OCI-M2 (cell line): ENCODE measurements around the gene NCF2.
"Not testable (repeated sequence)": the region's sequence is repeated elsewhere in the genome, so short reads cannot be mapped to it uniquely, and the experiment has no call there.

Experiments
- DNase-seq: peaks from one replicate; lab custom pipeline; 2025; ENCODE audit not compliant: unreplicated experiment; lab: John Stamatoyannopoulos, UW

NCF2 gene

DNA sequence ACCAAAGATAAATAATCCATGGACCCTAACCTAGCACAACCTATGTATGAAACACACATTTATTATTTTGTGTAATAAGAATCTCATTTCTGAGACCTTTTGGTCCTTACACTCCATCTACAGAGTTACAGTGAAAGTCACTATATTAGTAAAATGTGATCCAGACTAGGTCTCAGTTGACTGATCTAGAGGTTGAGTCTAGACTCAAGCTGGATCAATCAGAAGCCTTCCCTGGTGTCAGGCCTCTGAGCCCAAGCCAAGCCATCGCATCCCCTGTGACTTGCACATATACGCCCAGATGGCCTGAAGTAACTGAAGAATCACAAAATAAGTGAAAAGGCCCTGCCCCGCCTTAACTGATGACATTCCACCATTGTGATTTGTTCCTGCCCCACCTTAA, 22.7 kb upstream of the NCF2 start:
- not testable (repeated sequence) for DNase-seq

DNA sequence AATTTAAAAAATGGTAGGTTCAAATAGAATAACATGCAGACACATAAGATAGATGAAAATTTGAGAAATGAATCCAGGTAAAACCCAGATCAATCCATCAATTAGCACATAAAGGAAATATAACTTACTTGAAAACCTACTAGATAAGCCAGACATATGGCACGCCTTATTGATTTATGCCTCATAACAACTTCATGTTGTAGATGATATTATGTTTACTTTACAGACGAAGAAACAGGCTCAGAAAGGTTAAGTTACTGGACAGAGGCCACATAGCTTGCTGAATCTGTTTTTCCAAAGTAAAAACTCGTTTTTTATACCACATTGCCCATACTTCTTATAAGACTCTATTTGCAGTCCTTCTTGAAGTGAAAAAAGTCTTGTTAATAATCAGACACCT, 22.1 kb upstream of the NCF2 start:
- DNase-seq, result no peak

DNA sequence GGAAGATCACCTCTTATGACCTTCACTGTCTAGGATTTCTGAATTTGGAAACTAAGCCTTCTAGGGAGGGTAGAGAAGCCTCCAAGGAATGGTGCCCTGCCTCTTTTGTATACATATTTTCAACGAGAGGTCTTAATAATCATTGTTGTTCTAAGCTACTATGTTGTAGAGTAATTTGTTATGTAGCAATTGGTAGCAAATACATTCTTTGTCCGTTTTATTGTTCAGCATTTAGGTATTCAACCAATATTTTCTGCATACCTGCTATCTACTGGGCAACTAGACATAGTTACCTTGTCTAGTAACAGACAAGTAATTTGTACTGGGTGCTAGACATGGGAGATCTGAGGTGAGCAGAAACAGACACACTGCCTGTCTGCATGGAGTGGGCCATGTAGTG, 20.8 kb upstream of the NCF2 start:
- no peak for DNase-seq

DNA sequence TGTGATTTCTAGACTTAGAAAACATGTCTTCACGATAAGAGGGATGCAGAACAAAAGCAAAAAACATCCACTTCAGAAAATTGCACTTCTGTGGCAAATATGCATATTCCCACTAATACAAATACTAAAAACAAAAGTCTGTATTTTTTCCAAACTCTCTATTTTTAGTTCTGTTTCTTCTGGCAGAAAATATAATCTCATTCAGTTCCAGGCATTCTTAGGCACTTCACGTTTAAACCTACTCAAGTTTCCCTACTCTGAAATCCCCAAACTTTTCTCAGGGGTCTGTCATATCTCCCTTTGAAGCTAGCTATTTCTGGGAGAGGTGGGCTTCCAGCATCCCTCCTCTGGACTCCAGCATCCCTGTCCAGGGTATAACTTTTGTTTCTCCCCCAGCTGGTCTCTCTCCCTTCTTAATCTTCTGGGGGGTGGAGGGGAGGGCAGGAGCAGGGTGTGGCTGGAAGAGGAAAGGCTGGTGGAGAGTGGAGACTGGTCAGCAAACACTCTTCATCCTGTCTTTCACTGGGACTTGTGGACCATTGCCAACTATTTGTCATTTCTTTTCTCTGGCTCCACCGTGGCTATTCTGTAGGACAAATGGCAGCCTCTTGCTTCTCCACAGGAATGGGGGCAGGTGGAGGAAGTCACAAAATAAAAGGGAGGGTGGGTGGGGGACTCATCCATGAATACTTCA, 19.6 kb upstream of the NCF2 start:
- no peak for DNase-seq

DNA sequence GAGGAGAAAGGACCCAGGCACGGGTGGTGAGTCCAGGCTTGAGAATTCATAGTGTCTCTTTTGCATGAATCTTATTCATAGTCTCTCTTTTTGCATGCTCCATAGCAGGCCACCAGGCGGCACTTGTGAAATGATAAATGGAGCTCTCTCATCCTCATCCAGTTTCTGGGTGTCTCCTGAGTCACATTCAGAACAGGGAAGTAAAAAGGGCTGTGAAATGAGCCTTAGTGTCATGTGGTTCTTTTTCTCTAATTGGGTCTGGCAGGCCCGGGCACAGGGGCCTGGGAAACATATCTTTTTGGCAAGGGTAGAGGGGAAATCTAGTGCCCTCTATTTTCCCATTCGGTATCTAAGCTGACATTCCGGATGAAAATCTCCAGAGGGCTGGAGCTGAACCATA, 19.1 kb upstream of the NCF2 start:
- DNase-seq, result no peak

DNA sequence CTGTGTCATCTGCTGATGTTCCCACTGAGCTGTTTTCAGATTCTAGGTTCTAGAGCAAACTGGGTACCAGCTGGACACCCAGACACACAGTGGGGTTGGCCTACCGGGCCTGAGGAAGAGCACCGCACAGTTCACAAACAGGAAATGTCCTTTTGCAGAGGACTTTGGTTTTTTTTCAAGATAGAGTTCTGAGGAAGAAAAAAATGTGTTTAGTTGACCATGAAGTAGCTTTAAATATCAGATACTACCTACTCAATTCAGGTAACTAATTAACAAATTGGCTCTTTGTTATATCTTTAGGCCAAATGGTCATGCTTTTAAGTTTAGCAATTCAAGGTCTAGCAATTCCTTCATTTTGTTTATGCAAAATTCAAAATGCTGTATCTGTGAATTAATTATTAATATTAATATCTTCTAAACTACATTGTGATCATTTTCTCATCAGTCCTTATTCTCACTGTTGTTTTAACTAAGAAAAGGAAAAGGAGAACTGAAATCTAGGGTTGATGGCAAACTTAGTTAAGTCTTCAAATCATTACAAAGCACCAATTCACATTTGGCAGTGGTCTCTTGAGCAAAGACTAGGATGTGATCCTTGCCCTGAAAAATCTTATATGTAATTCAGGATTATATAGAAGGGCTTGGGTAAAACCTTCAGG, 17.2 kb upstream of the NCF2 start:
- DNase-seq, result no peak

DNA sequence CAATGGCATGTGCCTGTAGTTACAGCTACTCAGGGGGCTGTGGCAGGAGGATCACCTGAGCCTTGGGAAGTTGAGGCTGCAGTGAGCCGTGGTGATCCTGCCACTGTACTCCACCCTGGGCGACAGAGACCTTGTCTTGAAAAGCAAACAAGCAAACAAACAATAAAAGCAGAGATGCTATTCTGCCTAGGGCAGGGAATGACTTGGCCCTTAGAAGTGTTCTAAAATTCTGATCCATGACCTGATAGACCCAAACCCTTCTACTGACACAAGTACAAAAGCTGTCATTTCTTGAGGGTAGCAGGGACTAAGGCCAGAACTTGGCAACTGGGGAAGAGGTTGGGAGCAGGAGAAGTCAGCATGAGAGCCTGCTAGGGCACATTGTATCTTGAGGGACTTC, 15.6 kb upstream of the NCF2 start:
- no peak for DNase-seq

DNA sequence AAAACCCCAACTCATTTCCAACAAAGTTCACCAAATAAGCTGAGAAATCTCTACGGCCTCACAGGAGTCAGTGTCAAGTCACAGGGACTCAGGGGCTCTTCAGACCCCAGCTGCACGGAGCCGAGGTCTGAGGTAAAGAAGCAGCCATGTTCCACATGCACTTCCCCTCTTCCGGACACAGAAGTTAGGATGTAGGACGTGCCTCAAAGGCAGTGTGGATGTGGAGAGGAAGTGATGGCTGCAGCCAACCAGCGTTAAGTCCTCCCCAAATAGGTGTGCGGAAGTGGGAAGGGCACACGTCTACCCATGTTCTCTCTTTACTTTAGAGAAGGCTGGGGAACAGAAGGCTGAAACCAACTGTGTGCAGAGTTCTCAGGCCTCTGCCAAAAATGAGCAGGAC, 14.6 kb upstream of the NCF2 start:
- no peak for DNase-seq

DNA sequence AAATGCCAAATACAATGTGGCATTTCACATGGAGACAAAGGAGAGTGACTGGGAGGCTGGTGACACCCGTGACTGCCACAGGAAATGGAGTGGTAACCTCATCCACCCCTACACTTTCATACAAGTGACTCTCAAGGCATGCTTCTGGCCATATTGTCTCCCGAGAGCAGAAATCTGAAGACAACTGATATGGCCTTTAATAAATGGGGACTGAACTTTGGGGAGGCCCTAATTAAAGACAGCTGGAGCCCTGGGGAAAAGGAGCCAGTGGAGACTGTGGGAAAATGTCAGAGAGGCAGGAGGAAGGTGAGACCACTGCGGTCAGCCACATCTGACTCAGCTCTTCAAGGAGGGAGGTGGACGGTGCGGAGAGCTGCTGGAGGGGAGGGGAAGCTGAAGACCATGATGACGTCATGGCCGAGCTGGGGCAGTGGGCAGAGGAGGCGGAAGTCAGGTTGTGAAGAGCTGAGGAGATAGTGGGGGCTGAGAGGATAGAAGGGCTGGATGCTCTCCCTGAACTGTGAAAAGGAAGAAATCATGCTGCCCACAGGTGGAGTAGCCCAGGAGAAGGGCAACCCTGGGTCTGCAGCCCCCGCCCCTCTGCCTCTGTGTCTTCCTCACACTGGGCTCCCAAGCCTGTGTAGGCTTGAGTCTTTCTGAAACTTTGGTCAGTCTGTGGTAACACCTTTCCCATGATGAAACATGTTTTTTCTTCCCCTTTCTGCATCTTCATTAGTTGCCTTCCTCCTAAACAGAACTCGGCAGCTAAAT, 14.0 kb upstream of the NCF2 start:
- no peak for DNase-seq

DNA sequence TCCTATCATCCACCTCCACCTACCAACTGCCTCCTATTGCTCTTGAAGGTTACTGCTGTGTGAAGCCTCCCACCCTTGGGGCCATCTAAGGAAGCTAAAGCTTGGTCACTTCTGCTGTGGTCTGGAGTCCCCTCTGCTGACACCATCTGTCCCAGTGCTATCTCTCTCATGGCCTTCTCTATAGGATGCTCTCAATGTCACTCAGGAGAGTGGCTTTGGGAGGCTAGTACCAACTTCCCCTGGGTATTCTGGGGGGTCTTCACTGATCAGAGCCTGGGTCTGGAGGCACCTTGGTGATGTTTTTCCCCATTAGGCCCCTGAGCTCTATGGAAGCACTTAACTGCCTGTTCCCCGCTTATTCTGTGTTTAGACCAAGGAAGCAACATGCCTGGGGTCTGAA, 12.3 kb upstream of the NCF2 start:
- no peak for DNase-seq

DNA sequence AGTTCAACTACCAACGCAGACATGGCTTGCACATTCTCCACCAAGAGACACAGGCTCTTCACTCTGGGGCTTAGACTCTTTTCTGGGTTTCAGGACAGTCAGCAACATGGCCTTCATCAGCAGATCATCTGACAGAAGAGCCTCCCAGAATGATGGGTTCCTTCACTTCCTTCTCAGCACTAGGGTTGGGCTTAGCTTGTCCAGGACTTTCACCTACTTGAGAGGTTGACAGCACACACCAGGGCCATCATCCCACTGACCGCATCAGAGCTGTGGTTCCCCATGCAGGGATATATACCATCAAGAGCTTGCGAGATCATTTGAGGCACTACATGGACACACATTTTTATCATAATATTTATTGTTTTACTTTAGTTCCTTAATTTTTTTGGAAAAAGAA, 10.4 kb upstream of the NCF2 start:
- DNase-seq, result no peak

DNA sequence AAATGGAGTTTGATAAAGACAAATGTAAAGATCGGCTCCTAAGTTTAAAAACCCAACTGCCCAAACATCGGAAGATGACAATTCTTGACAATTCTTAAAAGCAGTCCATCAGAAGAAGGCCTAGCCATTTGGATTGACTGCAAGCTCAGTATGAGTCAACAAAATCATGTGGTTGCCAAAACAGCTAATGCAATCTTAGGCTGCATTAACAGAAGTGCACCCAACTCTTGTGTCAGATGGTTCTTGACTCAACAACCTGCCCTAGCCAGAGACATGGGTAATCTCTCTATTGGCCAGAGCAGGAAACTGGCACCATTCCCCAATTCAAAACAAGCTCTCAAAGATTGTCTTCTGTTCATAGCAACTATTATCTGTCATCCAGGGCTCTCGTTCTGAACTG, 9.9 kb upstream of the NCF2 start:
- DNase-seq, result no peak

DNA sequence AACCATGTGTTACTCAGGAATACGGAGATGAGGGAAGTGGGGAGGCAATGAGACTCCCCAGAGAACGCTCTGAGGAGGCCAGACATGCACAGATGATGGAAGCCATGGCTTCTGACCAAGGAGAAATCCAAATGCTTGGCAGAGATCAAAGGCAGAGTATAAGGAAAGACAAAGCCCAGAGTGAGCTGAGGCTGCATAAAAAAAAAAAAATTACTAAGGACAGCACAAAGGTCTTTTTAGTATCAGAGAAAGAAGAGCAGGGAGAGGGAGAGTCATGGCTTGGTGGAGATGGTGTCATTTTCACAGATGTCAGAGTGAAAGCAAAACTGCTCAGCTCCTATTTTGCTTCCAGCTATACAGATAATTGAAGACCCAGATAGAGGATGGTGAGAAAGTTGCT, 8.1 kb upstream of the NCF2 start:
- DNase-seq, result no peak

DNA sequence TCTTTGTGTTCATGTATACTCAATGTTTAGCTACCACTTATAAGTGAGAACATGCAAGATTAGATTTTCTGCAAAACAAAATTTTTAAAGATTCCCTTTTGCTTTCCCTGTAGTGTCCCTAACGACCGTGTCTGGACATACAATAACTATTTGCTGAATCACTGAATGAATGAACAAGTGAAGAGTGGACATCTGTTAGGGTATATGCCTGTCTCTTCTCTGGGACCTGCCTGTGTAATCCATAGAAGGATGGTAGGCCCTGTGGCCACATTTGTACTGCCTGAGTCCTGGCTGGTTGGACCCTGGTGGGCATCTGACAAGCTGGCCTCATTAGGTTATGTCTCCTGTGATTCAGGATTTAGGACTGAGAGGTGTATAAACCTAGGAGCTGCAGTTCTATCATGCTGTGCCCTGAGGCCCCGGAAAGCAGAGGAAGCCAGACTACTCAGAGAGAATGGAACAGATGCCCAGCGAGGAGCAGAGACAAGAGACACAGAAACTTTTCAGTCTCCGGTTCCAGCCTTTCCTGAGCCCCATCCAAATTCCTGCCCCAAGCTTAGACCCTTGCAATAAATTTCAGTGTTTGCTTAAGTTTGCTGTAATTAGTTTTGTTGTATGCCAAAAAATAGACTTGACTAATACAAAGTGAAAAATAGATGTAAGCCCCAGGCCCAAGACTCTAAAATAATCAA, 7.5 kb upstream of the NCF2 start:
- no peak for DNase-seq

DNA sequence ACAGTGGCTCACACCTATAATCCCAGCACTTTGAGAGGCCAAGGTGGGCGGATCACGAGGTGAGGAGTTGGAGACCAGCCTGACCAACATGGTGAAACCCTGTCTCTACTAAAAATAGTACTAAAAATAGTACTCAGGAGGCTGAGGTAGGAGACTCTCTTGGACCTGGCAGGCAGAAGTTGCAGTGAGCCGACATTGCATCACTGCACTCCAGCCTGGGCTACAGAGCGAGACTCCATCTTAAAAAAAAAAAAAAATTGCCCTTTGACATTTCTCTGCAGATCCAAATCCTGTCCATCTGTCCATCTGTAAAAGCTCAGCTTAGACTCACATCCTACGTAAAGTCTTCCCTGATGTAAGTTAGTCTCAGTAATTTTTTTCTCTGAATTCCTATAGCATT, 6.2 kb upstream of the NCF2 start:
- DNase-seq, result no peak

DNA sequence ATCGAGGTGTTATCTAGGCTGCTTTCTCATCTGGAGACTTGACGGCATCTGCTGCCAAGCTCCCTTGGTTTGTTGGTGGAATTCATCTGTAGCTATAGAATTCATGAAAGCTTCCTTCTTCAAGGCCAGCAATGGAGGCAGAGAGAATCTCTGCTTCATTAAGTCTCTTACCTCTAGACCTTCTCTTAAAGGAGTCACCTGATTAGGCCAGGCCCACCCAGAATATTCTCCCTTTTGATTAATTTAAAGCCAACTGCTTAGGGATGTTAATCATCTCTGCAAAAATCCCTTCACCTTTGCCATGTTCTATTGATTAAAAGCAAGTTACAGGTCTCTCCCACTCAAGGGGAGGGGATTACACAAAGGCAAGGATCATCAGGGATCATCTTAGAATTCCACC, 5.3 kb upstream of the NCF2 start:
- DNase-seq, result no peak

DNA sequence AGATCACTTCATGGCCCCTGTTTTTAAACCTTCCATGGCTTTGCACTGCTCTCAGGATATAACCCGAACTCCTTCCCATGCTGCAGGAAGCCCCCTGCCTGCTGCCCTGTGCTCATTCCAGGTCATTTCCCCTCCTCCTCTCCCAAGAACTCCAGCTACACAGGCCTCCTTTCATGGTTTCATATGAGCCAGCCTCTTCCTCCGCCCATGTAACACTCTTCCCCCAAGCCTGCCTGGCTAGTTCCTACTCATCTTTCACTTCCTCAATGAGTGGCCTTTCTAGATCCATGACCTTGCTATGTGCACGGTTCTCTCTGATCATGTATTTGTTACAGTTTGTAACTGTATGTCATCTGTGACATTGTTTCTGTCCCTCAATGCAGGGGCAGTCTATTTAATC, 3.1 kb upstream of the NCF2 start:
- no peak for DNase-seq

DNA sequence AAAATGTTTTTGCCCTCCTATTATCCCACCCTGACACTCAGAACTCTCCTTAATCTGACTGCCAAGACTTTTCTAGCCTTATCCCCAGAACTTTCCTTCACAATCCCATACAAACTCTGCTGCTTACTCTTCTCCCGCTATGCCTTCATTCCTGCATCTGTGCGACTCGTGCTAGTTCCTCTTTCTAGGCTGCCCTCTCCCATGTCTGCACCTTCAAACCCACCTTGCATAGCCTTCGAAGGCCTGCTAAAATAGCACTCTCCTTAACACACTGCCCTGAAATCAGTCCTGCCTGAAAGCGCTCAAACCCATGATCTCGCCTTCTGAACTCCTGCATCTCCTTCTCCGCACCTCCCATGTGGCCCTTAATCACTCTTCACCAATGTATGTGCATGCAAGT, 2.5 kb upstream of the NCF2 start:
- DNase-seq, result no peak

DNA sequence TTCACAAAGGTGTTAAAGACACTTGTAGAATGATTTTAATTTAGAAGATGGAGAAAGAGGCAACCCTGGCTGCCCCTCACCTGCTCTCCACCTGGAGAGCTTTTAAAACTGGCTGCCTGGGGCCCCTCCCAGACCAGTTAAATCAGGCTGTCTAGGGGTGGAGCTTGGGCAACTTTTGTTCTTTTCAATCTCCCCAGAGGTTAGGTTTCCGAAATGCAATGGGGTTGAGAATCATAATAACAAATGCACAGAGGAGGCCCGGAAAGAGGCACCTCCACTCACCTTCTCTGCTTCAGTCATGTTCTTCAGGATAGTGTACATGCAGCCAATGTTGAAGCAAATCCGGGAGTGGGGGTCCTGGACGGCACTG, 400 bp downstream of the NCF2 start:
- DNase-seq, result no peak

DNA sequence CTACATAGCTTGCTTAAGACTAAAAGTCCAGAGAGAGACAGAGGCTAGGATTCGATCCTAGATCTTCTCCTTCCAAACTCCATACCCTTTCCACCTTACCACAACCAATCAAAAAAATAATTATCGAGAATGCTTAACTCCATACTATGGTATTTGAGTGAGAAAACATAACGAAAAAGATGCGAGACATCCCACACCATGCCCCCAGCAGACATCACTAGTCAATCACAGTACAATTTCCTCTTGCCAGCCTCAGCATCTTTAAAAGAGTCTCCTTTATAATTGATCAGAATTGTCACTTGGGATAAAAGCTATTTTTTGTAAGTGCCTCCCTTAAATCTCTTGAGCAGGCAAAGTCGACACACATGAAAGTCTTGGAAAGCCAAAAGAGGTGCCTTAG, 875 bp downstream of the NCF2 start:
- no peak for DNase-seq

DNA sequence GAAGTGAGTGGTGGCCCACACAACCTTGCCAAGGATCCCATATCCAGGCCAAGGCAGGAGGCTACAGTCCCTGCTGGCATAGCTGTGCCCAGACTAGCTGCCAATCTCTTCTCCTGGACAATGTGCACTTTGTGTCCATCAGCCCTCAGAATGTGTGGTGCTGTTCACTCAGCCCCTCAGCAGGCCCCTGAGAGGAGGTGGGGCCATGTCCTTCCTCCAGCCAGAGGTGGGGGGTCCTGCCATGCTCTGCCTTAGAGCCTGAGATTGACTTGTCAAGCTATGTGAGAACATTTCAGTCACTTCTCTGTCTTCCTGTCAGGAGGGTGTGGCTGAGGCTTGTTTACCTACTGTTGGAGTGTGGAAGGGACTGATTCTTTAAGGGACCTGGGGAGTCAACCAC, 1.4 kb downstream of the NCF2 start:
- DNase-seq, result no peak

DNA sequence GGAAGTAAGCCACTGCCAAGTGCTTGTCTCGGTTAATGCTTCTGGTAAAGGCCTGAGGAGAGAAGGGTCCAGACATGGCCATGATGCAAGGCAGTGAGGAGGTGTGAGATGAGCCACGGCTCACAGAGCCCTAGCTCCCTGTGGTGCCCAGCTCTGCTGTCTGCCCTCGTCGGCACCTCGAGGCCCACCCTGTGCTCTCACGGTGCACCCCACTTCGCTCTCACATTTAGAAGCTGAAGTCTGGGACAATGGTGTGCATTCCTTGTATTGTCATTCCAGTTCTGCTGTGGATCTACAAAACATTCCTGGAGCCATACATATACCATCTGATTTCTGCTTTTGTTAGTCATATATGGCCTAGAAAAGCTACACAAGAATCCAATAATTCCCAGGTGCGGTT, 3.3 kb downstream of the NCF2 start:
- DNase-seq, result no peak
